Smooth muscle cell (in vitro differentiated cells): ENCODE data around the gene ATOH7. TPM values are rescaled to one million over a fixed set of nuclear protein-coding genes. Genes with fewer than 3 reads are reported as not detected.

Experiments
- DNase-seq: peaks from one replicate; lab custom pipeline; 2025; ENCODE audit not compliant: unreplicated experiment; lab: John Stamatoyannopoulos, UW
- H2AFZ ChIP-seq: fragments of 200-600 bp; sonication (generic); 2 replicates; pipeline ENCODE4 v1.6.0; 2016; ENCODE audit warnings: antibody characterized with exemption, low read depth, mild to moderate bottlenecking
- H3F3A ChIP-seq: fragments of 200-600 bp; sonication (generic); 2 replicates; pipeline ENCODE4 v1.6.0; 2017; ENCODE audit warnings: antibody characterized with exemption, low read depth
- H3K27ac ChIP-seq: fragments of 200-600 bp; sonication (generic); 2 replicates; pipeline ENCODE4 v1.5.1; 2016; ENCODE audit warnings: low read depth, mild to moderate bottlenecking
- H3K27me3 ChIP-seq: fragments of 200-600 bp; sonication (generic); 2 replicates; pipeline ENCODE4 v1.6.1; 2016; ENCODE audit warnings: low read depth, mild to moderate bottlenecking
- H3K36me3 ChIP-seq: fragments of 200-600 bp; sonication (generic); 2 replicates; pipeline ENCODE4 v1.5.1; 2016; ENCODE audit warnings: low read depth
- H3K4me1 ChIP-seq: fragments of 200-600 bp; sonication (generic); 2 replicates; pipeline ENCODE4 v1.5.1; 2016; ENCODE audit warnings: low read depth
- H3K4me2 ChIP-seq: fragments of 200-600 bp; sonication (generic); 2 replicates; pipeline ENCODE4 v1.6.0; 2016; ENCODE audit warnings: mild to moderate bottlenecking
- H3K4me3 ChIP-seq: fragments of 200-600 bp; sonication (generic); 2 replicates; pipeline ENCODE4 v1.5.1; 2016; ENCODE audit warnings: mild to moderate bottlenecking
- H3K79me2 ChIP-seq: fragments of 200-600 bp; sonication (generic); 2 replicates; pipeline ENCODE4 v1.6.0; 2016; ENCODE audit warnings: low read depth, mild to moderate bottlenecking
- H3K9ac ChIP-seq: fragments of 200-600 bp; sonication (generic); 2 replicates; pipeline ENCODE4 v1.6.0; 2016; ENCODE audit warnings: low read depth
- H3K9me3 ChIP-seq: fragments of 200-600 bp; sonication (generic); replicated peaks from 2 replicates; pipeline ENCODE4 v1.5.1; 2016; ENCODE audit warnings: low read depth
- H4K20me1 ChIP-seq: fragments of 200-600 bp; sonication (generic); 2 replicates; pipeline ENCODE4 v1.6.0; 2016; ENCODE audit warnings: low read depth
- CTCF ChIP-seq: fragments of 200-600 bp; sonication (generic); IDR thresholded peaks from 2 replicates; pipeline ENCODE4 v1.5.1; 2017; ENCODE audit warnings: borderline replicate concordance, mild to moderate bottlenecking, antibody characterized with exemption; ENCODE audit not compliant: insufficient read depth, poor library complexity, severe bottlenecking
- WGBS: methylation state at CpG from one replicate; pipeline ENCODE4 v1.1.7; 2016; ENCODE audit warnings: low lambda C conversion rate; 5-methylcytosine and 5-hydroxymethylcytosine counted together
- polyA plus RNA-seq: library from polyadenylated mRNA; unstranded; fragments of >200 nt; fragmentation: Nextera tagmentation; extraction: Ambion mirVana; gene quantifications from 2 replicates; pipeline ENCODE4 v1.2.1, GENCODE V29; 2016
- total RNA-seq: library from RNA; depleted of rRNA; stranded (reverse); fragments of >200 nt; gene quantifications from 2 replicates; pipeline ENCODE4 v1.2.3, GENCODE V29; 2014

The ATOH7 gene
- total and polyA plus RNA-seq, 2 experiments from 2014 or later = 0.10 TPM; not detected in 1

DNA sequence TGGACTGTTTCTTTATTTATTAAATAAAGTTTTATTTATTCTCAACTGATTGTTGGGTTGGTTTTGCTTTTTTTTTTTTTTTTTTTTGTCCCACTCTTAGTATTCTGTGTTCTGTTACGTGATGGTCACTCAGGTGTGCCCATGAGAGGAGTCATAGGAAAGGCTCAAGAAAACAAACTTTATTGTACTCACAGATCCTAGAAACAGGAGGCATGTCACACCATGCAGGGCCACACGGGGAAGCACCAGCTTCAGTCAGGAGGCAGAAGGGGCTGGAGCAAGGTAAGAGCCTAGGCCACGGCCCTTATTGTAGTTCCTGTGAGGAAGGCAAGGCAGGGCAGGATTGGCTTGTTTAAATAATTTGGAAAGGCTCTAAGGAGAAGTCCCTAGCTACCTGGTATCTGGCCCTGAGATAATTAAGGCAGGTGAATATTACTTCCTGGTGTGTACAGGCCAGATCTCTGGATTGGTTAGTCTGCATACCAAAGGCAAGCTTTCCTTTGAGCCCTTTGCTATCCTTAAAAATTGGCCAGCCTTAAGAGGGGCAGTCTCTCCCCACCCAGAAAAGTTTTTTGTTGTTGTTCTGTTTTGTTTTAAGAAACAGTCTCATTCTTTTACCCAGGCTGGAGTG lies 8.3 kb downstream of the ATOH7 start:
- H3K4me3 ChIP-seq = no peak overlapping the region
- no peaks in the 10 kb centered on the region for H3K4me1 ChIP-seq
- H3K4me2 ChIP-seq = no peak overlapping the region
- no peak for DNase-seq
- no peaks in the 10 kb centered on the region for H3K79me2 ChIP-seq
- no peaks in the 10 kb centered on the region for H3F3A ChIP-seq
- TF ChIP-seq CTCF = no peak
- no peaks in the 10 kb centered on the region for H4K20me1 ChIP-seq
- H3K36me3 ChIP-seq = no peaks in the 10 kb centered on the region
- H3K27me3 ChIP-seq = no peaks in the 10 kb centered on the region
- H2AFZ ChIP-seq = no peak overlapping the region
- H3K9me3 ChIP-seq = no peaks in the 10 kb centered on the region
- 59% methylated on average over 3 of the region's 3 CpGs for WGBS
- no peak overlapping the region for H3K9ac ChIP-seq
- no peak overlapping the region for H3K27ac ChIP-seq

GRCh38 chr10:68222391-68222790 lies 9.5 kb downstream of the ATOH7 start:
- Histone ChIP-seq H3K4me2 (no peak overlapping the region), H3K4me1 (no peaks in the 10 kb centered on the region), H3F3A (no peaks in the 10 kb centered on the region), H4K20me1 (no peaks in the 10 kb centered on the region), H3K4me3 (no peak overlapping the region), H3K9me3 (no peaks in the 10 kb centered on the region), H3K36me3 (no peaks in the 10 kb centered on the region), H3K27ac (no peak overlapping the region), H2AFZ (no peak overlapping the region), H3K9ac (no peak overlapping the region), H3K79me2 (no peaks in the 10 kb centered on the region), H3K27me3 (no peaks in the 10 kb centered on the region)
- DNase-seq = no peak
- 76% methylated on average over 2 of the region's 2 CpGs for WGBS
- no peak for TF ChIP-seq CTCF

DNA sequence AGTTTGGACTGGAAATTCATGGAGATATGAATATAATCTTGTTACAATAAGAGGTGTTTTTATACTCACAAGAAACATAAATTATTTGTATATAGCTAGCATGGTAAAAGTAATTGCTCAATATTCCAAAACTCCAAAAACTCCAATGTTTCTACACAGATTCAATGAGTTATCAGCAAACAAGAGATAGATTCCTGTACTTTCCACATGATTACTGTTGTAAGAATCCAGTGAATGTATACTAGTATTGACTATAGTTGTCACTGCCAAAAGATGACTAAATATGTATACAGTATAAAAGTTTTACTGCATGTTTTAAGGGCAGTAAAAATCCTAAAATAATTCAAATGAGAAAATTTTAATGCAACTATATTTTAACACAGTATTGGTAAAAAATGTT lies 10.7 kb downstream of the ATOH7 start:
- Histone ChIP-seq H3K9me3 (no peaks in the 10 kb centered on the region), H3K4me1 (no peaks in the 10 kb centered on the region), H3K27me3 (no peaks in the 10 kb centered on the region), H3K4me2 (no peak overlapping the region), H3F3A (no peaks in the 10 kb centered on the region), H3K27ac (no peak overlapping the region), H2AFZ (no peak overlapping the region), H4K20me1 (no peaks in the 10 kb centered on the region), H3K36me3 (no peaks in the 10 kb centered on the region), H3K9ac (no peak overlapping the region), H3K4me3 (no peak overlapping the region), H3K79me2 (no peaks in the 10 kb centered on the region)
- DNase-seq = no peak
- TF ChIP-seq CTCF = no peak

- no peaks in the 10 kb centered on the region for H3K36me3 ChIP-seq
- no peaks in the 10 kb centered on the region for H3K4me1 ChIP-seq
- H3F3A ChIP-seq = no peaks in the 10 kb centered on the region
- H3K27me3 ChIP-seq = no peaks in the 10 kb centered on the region
- H3K4me2 ChIP-seq = no peak overlapping the region
- no peaks in the 10 kb centered on the region for H3K79me2 ChIP-seq
- no peak overlapping the region for H3K4me3 ChIP-seq
- no peaks in the 10 kb centered on the region for H4K20me1 ChIP-seq
- no peak overlapping the region for H3K27ac ChIP-seq
- no peak overlapping the region for H3K9ac ChIP-seq
- no peak overlapping the region for H2AFZ ChIP-seq
- no peak for DNase-seq
- no peak for TF ChIP-seq CTCF
- WGBS = 93% methylated on average over 4 of the region's 4 CpGs
- no peaks in the 10 kb centered on the region for H3K9me3 ChIP-seq
Measured at GRCh38 chr10:68218786-68219185, 13.1 kb downstream of the ATOH7 start.
